Thyroid gland (tissue), 4 donors: Measurements from ENCODE around the gene REN. TPM values are rescaled to one million over a fixed set of nuclear protein-coding genes. Genes with fewer than 3 reads are reported as not detected.

Experiments
- DNase-seq, 2 donors: peaks; one replicate each; pipeline ENCODE4 v3.0.0-alpha.2; 2019
- H3K27ac ChIP-seq, 3 donors: fragments of 200-600 bp; sonication (generic); 1 replicate in 2 of 3; 2 replicates in 1 of 3; pipeline ENCODE4 v1.5.1; 2016 to 2019; ENCODE audit warnings: mild to moderate bottlenecking in 1 of 3, moderate library complexity in 1 of 3
- H3K27me3 ChIP-seq: fragments of 200-600 bp; sonication (generic); one replicate; pipeline ENCODE4 v1.5.1; 2019
- H3K36me3 ChIP-seq, 2 donors: fragments of 200-600 bp; sonication (generic); one replicate each; pipeline ENCODE4 v1.5.1; 2016 to 2019
- H3K4me1 ChIP-seq, 2 donors: fragments of 200-600 bp; sonication (generic); one replicate each; pipeline ENCODE4 v1.5.1; 2017 to 2019
- H3K4me3 ChIP-seq, 3 donors: fragments of 200-600 bp; sonication (generic); replicated peaks in 1 of 3; 1 replicate in 2 of 3; 2 replicates in 1 of 3; pipeline ENCODE4 v1.5.1; 2016; ENCODE audit warnings: mild to moderate bottlenecking in 1 of 3
- H3K9me3 ChIP-seq: fragments of 200-600 bp; sonication (generic); one replicate; pipeline ENCODE4 v1.5.1; 2017
- POLR2A ChIP-seq, 2 donors: fragments of 450-650 bp; IDR thresholded peaks; one replicate each; pipeline ENCODE4 v1.6.1; 2017; ENCODE audit warnings: antibody characterized with exemption in 2 of 2, mild to moderate bottlenecking in 2 of 2, moderate library complexity in 1 of 2
- WGBS, 2 donors: methylation state at CpG; one replicate each; pipeline ENCODE4 v1.1.5; 2017; 5-methylcytosine and 5-hydroxymethylcytosine counted together
- intact Hi-C: fragments of 100-400 bp; cut with DNase I; formaldehyde crosslinking; loops from one replicate; pipeline ENCODE4 v1.15.1; 2023
- total RNA-seq, 4 donors: library from RNA; depleted of rRNA; stranded (reverse); fragments of >200 nt; gene quantifications; one replicate each; pipeline ENCODE4 v1.2.3, GENCODE V29; 2016
- TF ChIP-seq, protein P1 (sequence below), 6 experiments: fragments of 200-600 bp in 3 of 6; fragments of 450-650 bp in 3 of 6; sonication (generic) in 3 of 6; IDR thresholded peaks; one replicate each; pipeline ENCODE4 v1.5.1; 2016 to 2019; ENCODE audit warnings: antibody characterized with exemption in 6 of 6, mild to moderate bottlenecking in 2 of 6, inconsistent platforms in 1 of 6, moderate library complexity in 1 of 6

REN gene
- total RNA-seq, 4 donors from 2014 or later, result not detected

DNA sequence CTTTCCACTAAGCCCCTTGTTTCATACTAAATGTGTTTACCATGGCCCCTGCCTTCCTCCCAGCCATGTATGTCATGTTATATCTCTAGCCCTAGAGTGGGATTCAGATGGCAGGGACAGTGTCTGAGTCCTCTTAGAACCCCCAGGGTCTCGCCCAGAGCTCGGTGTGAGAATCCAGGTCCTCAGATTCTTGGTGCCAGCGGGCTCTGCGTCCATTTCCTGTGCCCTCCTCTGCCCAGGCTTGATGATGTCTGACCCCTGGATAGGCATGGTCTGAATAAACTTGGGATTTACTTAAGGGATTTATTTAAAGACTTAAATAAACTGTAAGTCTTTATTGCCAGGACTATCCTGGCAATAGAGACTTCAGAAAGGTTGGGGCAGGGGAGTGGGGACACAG, 36.3 kb upstream of the REN start:
- TF ChIP-seq, protein P1, sequence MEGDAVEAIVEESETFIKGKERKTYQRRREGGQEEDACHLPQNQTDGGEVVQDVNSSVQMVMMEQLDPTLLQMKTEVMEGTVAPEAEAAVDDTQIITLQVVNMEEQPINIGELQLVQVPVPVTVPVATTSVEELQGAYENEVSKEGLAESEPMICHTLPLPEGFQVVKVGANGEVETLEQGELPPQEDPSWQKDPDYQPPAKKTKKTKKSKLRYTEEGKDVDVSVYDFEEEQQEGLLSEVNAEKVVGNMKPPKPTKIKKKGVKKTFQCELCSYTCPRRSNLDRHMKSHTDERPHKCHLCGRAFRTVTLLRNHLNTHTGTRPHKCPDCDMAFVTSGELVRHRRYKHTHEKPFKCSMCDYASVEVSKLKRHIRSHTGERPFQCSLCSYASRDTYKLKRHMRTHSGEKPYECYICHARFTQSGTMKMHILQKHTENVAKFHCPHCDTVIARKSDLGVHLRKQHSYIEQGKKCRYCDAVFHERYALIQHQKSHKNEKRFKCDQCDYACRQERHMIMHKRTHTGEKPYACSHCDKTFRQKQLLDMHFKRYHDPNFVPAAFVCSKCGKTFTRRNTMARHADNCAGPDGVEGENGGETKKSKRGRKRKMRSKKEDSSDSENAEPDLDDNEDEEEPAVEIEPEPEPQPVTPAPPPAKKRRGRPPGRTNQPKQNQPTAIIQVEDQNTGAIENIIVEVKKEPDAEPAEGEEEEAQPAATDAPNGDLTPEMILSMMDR (IDR thresholded peaks at IDR 0.05), result no peak
- no peak for TF ChIP-seq POLR2A (IDR thresholded peaks at IDR 0.05)
- H3K4me1 ChIP-seq, result no peaks in the 10 kb centered on the region
- 90 to 93% methylated on average over 4 of the region's 4 CpGs for WGBS, 2 donors

DNA sequence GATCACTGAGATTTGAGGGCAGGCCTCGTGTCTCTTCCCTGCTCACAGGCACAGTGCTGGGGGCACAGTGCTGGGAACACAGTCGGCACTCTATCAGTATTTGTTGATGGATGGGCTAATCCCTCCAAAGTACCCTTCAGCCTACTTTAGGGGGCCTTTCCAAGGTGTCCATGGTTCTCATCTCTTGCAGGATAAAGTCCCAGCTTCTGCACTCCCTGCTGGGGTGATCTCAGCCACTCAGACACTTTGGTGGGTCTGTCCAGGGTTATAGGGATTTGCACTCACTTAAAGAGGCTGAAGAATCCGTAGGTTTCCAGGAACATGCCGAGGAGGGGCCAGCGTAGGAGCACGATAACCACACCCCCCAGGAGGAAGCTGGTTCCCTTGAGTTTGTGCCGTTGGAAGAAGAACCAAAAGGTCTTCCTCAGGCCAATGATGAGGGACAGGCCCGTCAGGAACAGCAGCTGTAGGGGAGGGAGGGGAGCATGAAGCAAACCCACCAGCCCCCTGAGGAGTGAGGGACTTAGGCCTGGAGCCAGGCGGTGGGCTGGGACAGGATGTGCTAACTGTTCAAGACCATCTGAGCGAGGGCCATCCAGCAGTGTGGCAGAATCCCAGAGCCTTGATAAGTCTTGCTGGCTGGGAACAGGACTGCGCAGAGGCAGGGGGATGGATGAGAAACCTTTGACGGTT, 35.4 kb upstream of the REN start:
- no peak for TF ChIP-seq POLR2A (IDR thresholded peaks at IDR 0.05)
- TF ChIP-seq, protein P1 (IDR thresholded peaks at IDR 0.05), result no peak
- H3K27me3 ChIP-seq, result no peaks in the 10 kb centered on the region
- 79 to 88% methylated on average over 8 to 12 of the region's 12 CpGs for WGBS, 2 donors
- no peaks in the 10 kb centered on the region for H3K36me3 ChIP-seq
- H3K27ac ChIP-seq, result no peak overlapping the region
- no peak overlapping the region for H3K4me3 ChIP-seq
- no peaks in the 10 kb centered on the region for H3K9me3 ChIP-seq
- no peaks in the 10 kb centered on the region for H3K4me1 ChIP-seq
- no peak for DNase-seq
- intact Hi-C loops, result no loop called here

More for the DNA sequence above, 36.3 kb upstream of the REN start:
- Histone ChIP-seq H3K36me3 (no peaks in the 10 kb centered on the region), H3K4me3 (no peak overlapping the region), H3K27me3 (no peaks in the 10 kb centered on the region), H3K9me3 (no peaks in the 10 kb centered on the region), H3K27ac (no peak overlapping the region)
- DNase-seq, result no peak
- intact Hi-C loops, result no loop called here

GRCh38 chr1:204199579-204199978, 33.4 kb upstream of the REN start:
- DNase-seq, result no peak
- TF ChIP-seq, protein P1 (IDR thresholded peaks at IDR 0.05), result no peak
- TF ChIP-seq POLR2A (IDR thresholded peaks at IDR 0.05), result no peak
- no peaks in the 10 kb centered on the region for H3K4me1 ChIP-seq
- no peak overlapping the region for H3K27ac ChIP-seq
- intact Hi-C loops, result no loop called here
- H3K9me3 ChIP-seq, result no peaks in the 10 kb centered on the region
- H3K4me3 ChIP-seq, result no peak overlapping the region
- no peaks in the 10 kb centered on the region for H3K27me3 ChIP-seq
- WGBS, 2 donors, result 93 to 94% methylated on average over 8 to 9 of the region's 9 CpGs
- no peaks in the 10 kb centered on the region for H3K36me3 ChIP-seq

- H3K27me3 ChIP-seq, result no peaks in the 10 kb centered on the region
- H3K36me3 ChIP-seq, result no peaks in the 10 kb centered on the region
- WGBS, 2 donors, result 60 to 67% methylated on average over 16 to 17 of the region's 18 CpGs
- no peak for DNase-seq
- H3K27ac ChIP-seq, result no peak overlapping the region
- TF ChIP-seq POLR2A (IDR thresholded peaks at IDR 0.05), result no peak
- TF ChIP-seq, protein P1 (IDR thresholded peaks at IDR 0.05), result no peak
- H3K4me1 ChIP-seq, result no peaks in the 10 kb centered on the region
- no peak overlapping the region for H3K4me3 ChIP-seq
- intact Hi-C loops, result no loop called here
- no peaks in the 10 kb centered on the region for H3K9me3 ChIP-seq
Observed at GRCh38 chr1:204198348-204199340, 32.5 kb upstream of the REN start.

- no peak overlapping the region for H3K27ac ChIP-seq
- intact Hi-C loops, result no loop called here
- no peaks in the 10 kb centered on the region for H3K9me3 ChIP-seq
- no peaks in the 10 kb centered on the region for H3K36me3 ChIP-seq
- no peaks in the 10 kb centered on the region for H3K27me3 ChIP-seq
- TF ChIP-seq, protein P1 (IDR thresholded peaks at IDR 0.05), result no peak
- TF ChIP-seq POLR2A (IDR thresholded peaks at IDR 0.05), result no peak
- no peak overlapping the region for H3K4me3 ChIP-seq
- DNase-seq, result no peak
- H3K4me1 ChIP-seq, result no peaks in the 10 kb centered on the region
- 83 to 86% methylated on average over 5 of the region's 5 CpGs for WGBS, 2 donors
Observed at GRCh38 chr1:204197068-204197467, 30.9 kb upstream of the REN start.
